HG02884 (cell line): Measurements from ENCODE around the gene POLR3E.
"Not testable (repeated sequence)": the region's sequence is repeated elsewhere in the genome, so short reads cannot be mapped to it uniquely, and the experiment has no call there.

ENCODE experiments used
- ATAC-seq: cut with Tn5 transposase; IDR thresholded peaks from one replicate; pipeline ENCODE4 v1.9.1; 2021; ENCODE audit warnings: mild to moderate bottlenecking, moderate library complexity; ENCODE audit not compliant: unreplicated experiment

Gene POLR3E

DNA sequence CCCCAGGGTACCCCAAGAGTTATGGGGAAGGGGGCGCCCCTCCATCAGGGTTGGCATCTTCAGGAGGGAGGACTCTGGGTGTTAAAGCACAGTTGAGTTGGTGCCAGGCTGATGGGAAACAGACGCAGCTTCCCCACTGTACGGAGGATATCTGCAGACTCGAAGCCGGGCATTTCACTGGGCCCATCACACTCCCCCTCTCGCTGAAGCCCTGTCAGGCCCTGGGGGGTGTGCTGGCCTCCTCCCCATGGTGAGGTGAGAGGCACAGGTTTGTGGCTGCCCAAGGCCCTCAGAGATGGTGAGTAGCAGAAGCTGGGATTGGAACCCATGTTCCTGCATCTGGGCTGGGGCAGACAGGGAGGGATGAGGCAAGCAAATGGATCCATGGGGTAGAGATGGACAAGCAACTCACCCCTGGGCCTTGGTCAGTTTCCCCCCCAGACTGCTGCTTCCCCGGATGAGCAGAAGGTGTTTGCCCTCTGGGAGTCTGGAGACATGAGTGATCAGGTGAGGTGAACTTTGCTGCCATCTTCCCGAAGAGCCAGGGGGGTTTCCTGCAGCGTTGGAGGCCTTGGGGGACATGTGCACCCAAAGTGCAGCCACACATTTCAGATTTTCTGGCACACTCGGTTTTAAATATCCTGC is 31.0 kb downstream of the POLR3E start:
- ATAC-seq = no peak

DNA sequence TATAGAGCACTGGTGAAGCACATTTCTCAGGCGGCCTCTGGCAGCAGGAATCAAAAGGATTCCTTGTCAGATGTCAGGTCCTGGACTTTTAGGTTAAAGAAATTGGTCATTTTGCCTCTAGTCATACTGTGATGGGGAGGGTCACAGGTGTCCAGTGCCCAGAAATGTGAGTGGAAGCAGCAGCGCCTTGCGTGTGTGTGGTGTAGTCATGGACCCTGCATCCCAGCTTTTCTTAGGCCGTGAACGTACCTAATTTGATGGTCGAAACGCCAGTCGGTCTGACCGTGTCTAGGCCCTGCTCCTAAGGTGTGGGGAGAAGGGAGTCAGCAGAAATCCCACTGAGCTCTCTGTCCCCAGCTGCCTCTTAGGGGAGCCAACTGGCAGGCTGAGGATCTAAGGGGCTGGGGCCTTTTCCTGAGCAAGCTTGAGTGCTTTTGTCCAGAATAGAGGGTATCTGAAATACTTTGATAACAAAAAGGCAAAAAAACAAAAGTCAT is 32.0 kb downstream of the POLR3E start:
- no peak for ATAC-seq

DNA sequence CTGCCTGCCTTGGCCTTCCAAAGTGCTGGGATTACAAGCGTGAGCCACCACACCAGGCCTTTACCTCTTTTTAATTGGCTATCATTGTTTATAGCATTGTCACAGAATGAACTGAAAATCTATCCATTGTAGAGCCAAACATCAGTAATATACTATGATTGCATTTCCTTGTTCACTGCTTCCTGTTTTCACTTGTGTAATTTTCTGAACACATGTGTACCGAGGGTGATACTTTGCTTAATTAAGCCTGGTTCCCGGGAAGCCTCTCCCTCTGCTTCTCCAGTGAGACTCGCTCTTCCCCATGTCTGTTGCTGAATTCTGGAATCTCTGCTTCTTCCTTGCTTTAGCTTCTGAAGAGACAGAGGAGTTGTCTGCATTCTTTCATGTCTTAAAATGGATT is 33.1 kb downstream of the POLR3E start:
- ATAC-seq = no peak

DNA sequence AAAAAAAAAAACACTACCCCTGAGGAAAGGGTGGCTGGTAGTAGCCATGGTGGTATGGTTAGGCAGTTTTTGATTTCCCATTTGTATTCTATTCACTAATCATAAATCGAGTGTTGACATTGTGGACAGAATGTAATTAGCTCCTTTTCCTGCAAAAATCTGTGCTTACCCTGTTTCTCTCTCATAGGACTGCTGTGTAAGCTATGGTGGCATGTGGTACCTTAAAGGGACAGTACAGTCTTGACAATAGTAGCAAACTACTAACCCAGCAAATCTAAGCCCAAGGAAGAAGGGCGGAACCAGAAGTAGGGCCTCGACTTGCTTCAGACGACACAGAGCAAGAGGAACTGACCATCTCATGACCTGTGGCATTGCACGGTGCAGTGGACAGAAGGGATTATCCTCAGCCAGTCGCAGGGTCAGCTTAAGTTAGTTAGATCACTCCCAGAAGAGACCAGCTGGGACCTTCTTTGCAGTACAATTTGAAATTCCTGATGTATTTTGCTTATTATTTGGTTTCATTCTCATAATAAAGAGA is 36.3 kb downstream of the POLR3E start:
- ATAC-seq = no peak

DNA sequence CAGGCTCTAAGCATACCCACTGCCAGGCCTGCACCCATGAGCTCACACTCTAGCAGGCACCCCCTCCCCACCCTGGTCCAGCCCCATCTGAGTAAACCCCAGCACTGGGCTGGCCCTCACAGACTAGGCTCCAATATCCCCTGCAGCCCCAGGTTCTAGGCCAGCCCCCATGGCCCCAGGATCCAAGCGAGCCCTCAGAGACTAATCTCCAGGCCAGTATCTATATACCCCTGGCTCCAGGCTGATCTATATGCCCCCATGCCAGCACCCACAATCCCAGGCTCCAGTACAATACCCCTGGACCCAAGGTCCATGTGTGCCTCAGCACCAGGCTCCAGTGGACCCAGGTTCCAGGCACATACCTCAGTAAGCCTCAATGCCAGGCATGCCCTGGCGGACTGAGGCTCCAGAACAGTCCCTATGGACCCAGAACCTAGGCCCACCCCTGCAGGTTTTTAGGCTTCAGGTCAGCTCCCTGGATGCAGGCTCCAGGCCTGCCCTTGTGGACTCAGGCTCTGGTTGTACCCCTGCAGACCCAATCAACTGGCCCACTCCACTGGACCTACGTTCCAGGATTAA is 38.5 kb downstream of the POLR3E start:
- no peak for ATAC-seq

- no peak for ATAC-seq
Observed at GRCh38 chr16:22336581-22336980, 39.4 kb downstream of the POLR3E start.

DNA sequence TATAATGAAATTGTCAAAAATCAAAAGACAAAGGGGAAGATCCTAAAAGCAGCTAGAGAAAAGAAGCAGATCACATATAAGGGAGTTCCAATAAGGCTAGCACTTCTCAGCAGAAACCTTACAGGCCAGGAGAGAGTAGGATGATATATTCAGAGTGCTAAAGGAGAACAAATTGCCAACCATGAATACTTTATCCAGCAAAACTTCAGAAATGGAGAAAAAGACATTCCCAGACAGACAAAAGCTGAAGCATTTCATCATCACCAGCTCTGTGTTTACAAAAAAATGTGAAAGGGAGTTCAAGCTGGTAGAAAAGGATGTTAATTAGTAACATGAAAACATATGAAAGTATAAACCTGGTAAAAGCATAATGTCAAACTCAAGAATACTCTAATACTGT is 39.8 kb downstream of the POLR3E start:
- no peak for ATAC-seq

DNA sequence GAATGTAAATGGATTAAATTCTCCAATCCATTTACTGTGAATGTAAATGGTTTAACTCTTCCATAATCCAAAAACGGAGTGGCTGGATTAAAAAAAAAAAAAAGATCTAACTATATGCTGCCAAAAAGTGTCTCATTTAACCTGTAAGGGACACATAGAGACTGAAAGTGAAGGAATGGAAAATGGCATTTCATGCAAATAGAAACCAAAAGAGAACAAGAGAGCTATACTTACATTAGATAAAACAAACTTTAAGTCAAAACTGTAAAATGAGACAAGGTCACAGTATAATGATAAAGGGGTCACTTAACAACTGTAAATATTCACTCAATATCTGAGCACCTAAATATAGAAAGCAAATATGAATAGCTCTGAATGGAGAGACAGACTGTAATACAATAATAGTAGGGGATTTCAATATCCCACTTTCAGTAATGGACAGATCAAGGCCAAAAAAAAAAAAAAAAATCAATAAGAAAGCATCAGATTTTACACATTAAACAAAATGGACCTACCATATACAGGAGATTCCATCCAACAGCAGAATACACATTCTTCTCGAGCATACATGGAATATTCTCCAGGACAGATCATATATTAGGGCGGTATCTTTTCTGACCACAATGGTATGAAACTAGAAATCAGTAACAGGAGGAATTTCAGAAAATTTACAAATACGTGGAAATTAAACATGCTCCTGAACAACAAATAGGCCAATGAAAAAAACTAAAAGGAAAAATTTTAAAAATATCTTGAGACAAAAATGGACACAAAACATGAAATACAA is 40.8 kb downstream of the POLR3E start:
- ATAC-seq = no peak

DNA sequence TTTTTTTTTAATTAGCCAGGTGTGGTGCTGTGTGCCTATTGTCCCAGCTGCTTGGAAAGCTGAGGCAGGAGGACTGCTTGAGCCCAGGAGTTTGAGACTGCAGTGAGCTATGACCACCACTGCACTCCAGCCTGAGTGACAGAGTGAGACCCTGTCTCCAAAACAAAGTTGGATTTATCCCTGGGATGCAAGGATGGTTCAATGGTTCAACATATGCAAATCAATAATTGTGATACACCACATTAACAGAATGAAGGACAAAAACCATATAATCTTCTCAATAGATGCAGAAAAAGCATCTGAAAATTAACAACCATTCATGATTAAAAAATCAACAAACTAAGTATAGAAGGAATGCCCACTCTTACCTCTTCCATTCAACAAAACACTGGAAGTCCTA is 43.7 kb downstream of the POLR3E start:
- no peak for ATAC-seq

GRCh38 chr16:22342082-22342481 is 44.9 kb downstream of the POLR3E start:
- ATAC-seq = no peak

DNA sequence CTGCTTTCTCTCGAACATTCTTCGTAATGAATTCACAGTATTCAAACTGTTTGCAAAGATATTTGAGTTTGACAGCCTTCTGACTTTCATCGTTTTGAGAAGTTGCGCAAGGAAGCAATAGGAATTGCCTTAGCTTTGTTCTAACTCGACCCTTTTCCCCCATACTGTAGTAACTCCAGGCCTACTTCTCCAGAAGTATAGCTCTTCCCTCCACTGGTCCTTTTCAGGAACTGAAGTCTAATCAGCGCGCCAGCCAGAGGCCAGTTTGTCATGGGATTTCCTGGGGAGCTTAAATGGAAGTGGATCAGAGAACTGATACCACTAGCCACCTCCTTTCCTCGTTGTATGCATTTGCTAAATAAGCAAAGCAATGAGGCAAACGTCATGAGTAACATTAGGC is 49.3 kb downstream of the POLR3E start:
- ATAC-seq = no peak

GRCh38 chr16:22347100-22347820 is 50.1 kb downstream of the POLR3E start:
- ATAC-seq = no peak

DNA sequence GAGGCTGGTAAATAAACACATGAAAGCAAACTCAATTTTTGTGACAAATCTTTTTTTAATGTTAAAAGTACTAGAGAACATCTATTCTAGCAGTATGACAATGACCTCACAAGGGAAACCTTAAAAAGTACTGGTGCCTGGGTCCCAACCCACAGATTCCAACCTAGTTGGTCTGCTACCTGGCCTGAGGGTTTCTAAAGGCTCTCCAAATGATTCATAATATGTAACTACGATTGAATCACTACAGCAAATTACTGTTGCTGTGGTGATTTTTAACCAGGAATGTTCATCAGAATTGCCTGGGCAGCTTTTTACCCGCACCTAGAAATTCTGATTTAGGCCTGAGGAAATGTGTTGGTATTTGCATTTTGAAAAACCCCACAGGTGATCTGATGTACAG is 51.1 kb downstream of the POLR3E start:
- no peak for ATAC-seq

DNA sequence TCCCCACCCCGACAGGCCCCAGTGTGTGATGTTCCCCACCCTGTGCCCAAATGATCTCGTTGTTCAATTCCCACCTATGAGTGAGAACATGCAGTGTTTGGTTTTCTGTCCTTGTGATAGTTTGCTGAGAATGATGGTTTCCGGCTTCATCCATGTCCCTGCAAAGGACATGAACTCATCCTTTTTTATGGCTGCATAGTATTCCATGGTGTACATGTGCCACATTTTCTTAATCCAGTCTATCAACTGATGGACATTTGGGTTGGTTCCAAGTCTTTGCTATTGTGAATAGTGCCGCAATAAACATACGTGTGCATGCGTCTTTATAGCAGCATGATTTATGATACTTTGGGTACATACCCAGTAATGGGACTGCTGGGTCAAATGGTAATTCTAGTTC is 53.8 kb downstream of the POLR3E start:
- not testable (repeated sequence) for ATAC-seq

DNA sequence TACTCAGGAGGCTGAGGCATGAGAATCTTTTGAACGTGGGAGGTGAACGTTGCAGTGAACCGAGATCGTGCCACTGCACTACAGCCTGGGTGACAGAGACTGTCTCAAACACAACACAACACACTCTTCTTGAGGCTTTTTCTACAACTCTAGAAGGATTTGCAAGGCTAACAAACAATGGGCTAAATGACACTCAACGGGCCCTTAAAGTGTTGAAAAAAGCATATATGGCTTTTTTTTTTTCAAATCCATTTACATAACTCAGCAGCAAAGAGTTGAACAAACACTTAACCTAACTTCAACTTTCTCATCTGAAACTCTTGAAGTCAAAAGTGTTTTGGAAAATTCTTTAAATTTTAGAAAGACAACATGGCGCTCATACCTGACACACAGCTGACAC is 54.9 kb downstream of the POLR3E start:
- ATAC-seq = no peak

DNA sequence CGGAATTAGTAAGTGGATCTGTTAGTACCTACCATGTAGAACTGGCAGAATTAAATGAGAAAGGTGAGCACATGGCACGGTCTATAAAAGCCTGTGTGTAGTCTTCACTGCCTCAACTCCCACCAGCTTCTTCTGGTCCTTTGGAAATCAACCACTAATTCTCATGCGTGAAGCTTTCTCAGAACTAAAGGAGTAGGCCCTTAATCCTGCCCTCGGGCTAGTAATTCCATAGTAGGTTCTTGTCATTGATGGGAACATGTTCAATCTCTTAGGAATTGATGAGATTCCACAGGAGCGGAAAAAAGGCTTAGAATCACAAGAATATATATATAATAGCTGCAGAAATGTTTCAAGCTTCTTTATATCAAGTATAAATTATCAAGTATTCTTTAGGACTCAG is 55.5 kb downstream of the POLR3E start:
- no peak for ATAC-seq

DNA sequence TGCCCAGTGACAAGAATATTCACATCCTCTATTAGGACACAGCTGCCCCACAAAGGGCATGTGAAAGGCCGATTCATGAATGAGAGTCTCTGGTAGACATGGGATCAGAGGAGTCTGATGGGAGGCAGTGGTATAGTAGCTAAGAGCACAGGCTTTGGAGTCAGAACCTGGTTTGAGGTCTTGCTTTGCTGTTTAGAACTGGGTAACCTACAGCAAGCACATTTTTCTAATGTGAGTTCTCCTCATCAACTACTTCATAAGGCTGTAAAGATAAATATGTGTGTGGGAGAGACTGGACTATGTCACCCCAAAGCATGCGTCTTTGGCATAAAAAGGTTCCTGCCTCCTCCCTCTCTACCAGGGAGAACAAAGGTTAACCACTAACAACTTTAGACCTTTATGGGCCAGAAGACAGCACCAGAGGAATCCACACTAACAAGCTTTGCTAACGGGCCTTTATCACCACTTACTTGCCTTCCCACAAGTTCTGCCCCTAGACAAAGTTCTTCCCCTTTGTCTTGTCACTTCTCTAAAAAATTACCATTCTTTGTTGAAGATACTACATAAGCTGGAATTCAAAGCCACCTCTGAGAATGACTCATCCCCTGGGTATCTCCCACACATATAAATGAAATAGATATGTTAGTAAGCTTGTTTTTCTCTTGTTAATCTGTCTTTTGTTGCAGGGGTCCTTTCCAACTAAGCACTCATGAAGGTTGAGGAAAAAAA is 56.1 kb downstream of the POLR3E start:
- no peak for ATAC-seq

- ATAC-seq = no peak
Observed at GRCh38 chr16:22353933-22354541, 56.8 kb downstream of the POLR3E start.

- ATAC-seq = no peak
Observed at GRCh38 chr16:22355487-22355908, 58.3 kb downstream of the POLR3E start.
